Renal pelvis (tissue), 4 donors: ENCODE data around the gene ZNF425. TPM values are rescaled to one million over a fixed set of nuclear protein-coding genes. Genes with fewer than 3 reads are reported as not detected.
A peak's percentile ranks its signal among the peaks of the same experiment; 100 is the strongest.
"Not testable (repeated sequence)": the region's sequence is repeated elsewhere in the genome, so short reads cannot be mapped to it uniquely, and the experiment has no call there.

Source experiments
- DNase-seq: peaks from one replicate; pipeline ENCODE4 v3.0.0-alpha.2; 2013
- polyA plus RNA-seq, 3 donors: library from polyadenylated mRNA; unstranded; fragments of 120-200 nt; gene quantifications; one replicate each; pipeline ENCODE4 v1.2.1, GENCODE V29; 2013; ENCODE audit not compliant: insufficient read length in 3 of 3

ZNF425 gene
- polyA plus RNA-seq, 3 donors = 6.1 to 7.6 (median 6.3) TPM

- DNase-seq = no peak
Measured at GRCh38 chr7:149081914-149082313, 44.2 kb downstream of the ZNF425 start.

GRCh38 chr7:149077594-149077993 is 48.5 kb downstream of the ZNF425 start:
- DNase-seq = no peak

GRCh38 chr7:149075286-149075685 is 50.8 kb downstream of the ZNF425 start:
- no peak for DNase-seq

DNA sequence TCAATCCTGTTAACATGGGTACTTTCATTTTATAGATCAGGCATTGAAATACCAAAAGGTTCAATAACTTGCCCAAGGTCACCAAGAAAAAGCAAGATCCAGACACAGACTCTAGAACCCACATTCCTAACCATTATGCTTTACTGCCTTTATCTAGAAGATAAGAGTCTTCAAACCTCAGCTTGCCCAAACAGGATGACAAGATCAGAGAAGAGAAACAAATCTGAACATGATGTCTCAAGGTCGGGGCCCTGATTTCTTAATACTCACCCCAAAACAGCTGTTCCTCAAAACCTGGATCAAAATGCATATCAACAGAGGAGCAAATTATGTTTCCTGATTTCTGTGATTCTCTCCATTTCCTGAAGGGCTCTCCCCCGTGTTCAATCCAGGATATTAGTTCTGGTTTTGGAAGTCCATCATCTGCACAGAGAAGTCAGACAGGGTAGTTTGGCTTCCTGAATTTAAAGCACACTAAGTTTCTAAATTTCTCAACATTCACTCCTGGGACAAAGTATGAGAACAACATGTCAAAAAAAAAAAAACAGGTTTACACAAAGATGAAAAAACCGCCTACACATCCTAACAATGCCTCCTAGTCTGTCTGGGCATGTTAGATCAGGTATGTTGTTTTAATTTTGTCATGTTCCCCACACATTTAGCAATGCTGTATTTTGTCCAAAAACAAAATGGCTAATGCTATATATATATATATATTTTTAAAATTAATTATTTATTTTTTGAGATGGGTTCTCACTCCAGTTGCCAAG is 51.8 kb downstream of the ZNF425 start:
- DNase-seq = no peak

DNA sequence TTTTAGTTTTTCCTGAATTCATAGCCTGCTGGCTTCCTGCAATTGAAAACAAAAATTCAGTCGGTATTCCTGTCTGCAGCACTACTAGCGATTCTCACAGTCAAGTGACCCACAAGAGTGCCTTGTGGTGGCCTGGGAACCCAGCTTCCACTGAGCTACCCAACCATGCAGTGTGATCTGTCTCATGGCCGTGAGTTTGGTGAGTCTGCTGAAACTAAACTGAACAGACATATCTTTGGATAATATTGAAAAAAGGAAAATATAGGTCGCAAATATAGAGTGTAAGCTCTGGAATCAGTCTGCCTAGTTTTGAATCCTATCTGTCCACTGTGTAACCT is 53.7 kb downstream of the ZNF425 start:
- DNase-seq = no peak

GRCh38 chr7:149071641-149072437 is 54.3 kb downstream of the ZNF425 start:
- peak; percentile 4 for DNase-seq

DNA sequence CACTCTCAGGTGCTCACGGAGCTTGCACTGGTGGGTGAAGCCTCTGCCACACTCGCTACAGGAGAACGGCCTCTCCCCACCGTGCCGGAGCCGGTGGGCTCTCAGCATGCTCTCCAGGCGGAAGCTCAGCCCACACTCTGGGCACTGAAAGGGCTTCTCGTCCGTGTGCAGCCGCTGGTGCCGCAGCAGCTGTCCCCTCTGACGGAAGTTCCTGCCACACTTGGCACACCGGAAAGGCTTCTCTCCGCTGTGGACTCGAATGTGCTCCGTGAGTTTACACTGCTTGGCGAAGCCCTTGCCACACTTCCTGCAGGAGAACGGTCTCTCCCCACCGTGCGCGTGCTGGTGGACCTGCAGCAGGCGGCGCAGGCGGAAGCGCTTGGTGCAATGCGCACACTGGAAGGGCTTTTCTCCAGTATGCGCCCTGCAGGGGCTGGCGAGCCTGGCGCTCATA is 54.9 kb downstream of the ZNF425 start:
- DNase-seq = no peak

DNA sequence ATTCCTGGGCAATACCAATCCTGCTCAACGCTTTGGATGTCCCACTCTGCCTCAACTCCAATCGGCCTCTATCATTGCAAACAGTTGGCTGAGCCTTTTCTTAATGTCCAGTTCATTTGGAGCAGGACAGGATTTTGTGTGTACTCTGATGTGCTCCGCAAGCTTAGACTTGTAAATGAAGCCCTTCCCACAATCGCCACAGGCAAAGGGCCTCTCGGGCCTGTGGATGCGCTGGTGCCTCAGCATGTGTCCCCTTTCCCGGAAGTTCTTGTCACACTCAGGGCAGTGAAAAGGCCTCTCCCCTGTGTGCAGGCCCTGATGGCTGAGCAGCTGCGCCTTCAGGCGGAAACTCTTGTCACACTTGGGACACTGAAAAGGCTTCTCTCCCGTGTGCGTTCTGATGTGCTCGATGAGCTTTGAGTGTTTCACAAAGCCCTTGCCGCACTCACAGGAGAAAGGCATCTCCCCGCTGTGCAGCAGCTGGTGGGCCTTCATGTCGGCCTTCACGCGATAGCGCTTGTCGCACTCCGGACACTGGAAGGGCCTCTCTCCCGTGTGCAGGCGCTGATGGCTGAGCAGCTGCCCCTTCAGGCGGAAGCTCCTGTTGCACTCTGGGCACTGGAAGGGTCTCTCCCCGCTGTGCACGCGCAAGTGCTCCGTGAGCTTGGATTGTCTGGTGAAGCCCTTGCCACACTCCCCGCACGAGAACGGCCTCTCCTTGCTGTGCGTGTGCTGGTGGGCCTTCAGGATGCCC is 55.6 kb downstream of the ZNF425 start:
- DNase-seq = no peak

- DNase-seq = no peak
Measured at GRCh38 chr7:149067869-149068268, 58.3 kb downstream of the ZNF425 start.

DNA sequence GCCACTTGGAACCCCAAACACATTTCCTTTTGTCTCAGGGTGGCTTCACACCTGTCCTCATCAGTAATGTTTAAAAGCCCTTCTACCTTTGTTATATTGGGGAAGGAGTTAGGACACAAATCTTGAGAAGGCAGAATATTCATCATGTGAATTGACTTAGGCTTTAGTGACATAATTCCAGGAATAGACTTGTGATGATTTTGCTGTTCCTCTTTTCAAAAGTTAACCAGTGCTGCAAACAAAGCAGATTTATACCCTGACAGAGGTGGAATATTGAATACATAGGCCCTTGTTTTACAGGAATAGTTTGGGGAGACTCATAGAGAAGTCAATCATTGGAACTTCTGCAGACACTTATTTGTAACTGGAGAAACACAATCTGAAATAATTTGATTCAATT is 62.6 kb downstream of the ZNF425 start:
- no peak for DNase-seq

- not testable (repeated sequence) for DNase-seq
Measured at GRCh38 chr7:149062217-149062899, 63.8 kb downstream of the ZNF425 start.

GRCh38 chr7:149060156-149060555 is 66.0 kb downstream of the ZNF425 start:
- no peak for DNase-seq

DNA sequence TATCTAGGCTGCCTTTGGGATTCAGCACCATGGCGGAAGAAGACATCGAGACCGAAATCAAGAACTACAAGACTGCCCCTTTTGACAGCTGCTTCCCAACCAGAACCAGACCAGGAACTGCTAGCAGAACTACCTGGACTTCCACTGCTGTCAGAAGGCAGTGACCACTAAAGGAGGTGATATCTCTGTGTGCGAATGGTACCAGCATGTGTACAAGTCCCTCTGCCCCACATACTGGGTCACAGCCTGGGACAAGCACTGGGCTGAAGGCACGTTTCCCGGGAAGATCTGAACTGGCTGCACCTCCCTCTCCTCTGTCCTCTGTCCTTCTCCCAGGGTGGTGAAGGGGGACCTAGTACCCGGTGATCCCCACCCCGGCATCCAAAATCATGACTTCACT is 72.2 kb downstream of the ZNF425 start:
- no peak for DNase-seq

- DNase-seq = no peak
Measured at GRCh38 chr7:149053384-149053783, 72.7 kb downstream of the ZNF425 start.

Other genes with a start within 250 kb of the ZNF425 start
- gene EZH2, start 242.0 kb downstream of the ZNF425 start, polyA plus RNA-seq = 10 to 100 TPM; 39.0 to 48.2 (median 47.0) TPM
- 100 to 1,000 TPM; 183 to 201 (median 197) TPM for gene PDIA4, start 97.8 kb downstream of the ZNF425 start, polyA plus RNA-seq
- gene ZNF786, start 35.6 kb downstream of the ZNF425 start, polyA plus RNA-seq = 10 to 100 TPM in 1 of 3 donors, 1 to 10 TPM in 2; 8.6 to 10.5 (median 9.9) TPM
- 10 to 100 TPM; 14.1 to 15.4 (median 15.2) TPM for gene ZNF398, start 21.1 kb upstream of the ZNF425 start, polyA plus RNA-seq
- 10 to 100 TPM; 27.5 to 33.3 (median 29.0) TPM for gene ZNF282, start 69.2 kb upstream of the ZNF425 start, polyA plus RNA-seq
- gene ZNF212, start 113.3 kb upstream of the ZNF425 start, polyA plus RNA-seq = 10 to 100 TPM; 16.5 to 20.9 (median 18.8) TPM
- 10 to 100 TPM; 14.2 to 22.8 (median 20.5) TPM for gene ZNF783, start 135.9 kb upstream of the ZNF425 start, polyA plus RNA-seq